GM23338 (cell line): ENCODE data around the gene TMEM88. TPM values are rescaled to one million over a fixed set of nuclear protein-coding genes. Genes with fewer than 3 reads are reported as not detected.
A peak's percentile ranks its signal among the peaks of the same experiment; 100 is the strongest.

ENCODE experiments used
- ATAC-seq: fragments of 200-7000 bp; cut with Tn5 transposase; 3 replicates; pipeline ENCODE4 v1.9.1; 2020
- DNase-seq: peaks from one replicate; pipeline ENCODE4 v3.0.0-alpha.2; 2015; ENCODE audit warnings: low spot score
- H2AFZ ChIP-seq: fragments of 200-600 bp; sonication (generic); 2 replicates; pipeline ENCODE4 v1.8.0; 2016; ENCODE audit warnings: antibody characterized with exemption, mild to moderate bottlenecking, moderate library complexity
- H3F3A ChIP-seq: fragments of 200-600 bp; sonication (generic); replicated peaks from 2 replicates; pipeline ENCODE4 v1.8.0; 2017; ENCODE audit warnings: antibody characterized with exemption, mixed run types, low read depth
- H3K27ac ChIP-seq: fragments of 200-600 bp; sonication (generic); 2 replicates; pipeline ENCODE4 v1.6.1; 2016; ENCODE audit warnings: low read depth
- H3K27me3 ChIP-seq: fragments of 200-600 bp; sonication (generic); 2 replicates; pipeline ENCODE4 v1.8.0; 2016; ENCODE audit warnings: mild to moderate bottlenecking, mixed run types, moderate library complexity; ENCODE audit not compliant: insufficient read depth
- H3K36me3 ChIP-seq: fragments of 200-600 bp; sonication (generic); 2 replicates; pipeline ENCODE4 v1.8.0; 2016; ENCODE audit warnings: mild to moderate bottlenecking; ENCODE audit not compliant: insufficient read depth
- H3K4me1 ChIP-seq: fragments of 200-600 bp; sonication (generic); 2 replicates; pipeline ENCODE4 v1.8.0; 2016; ENCODE audit warnings: mild to moderate bottlenecking, moderate library complexity; ENCODE audit not compliant: insufficient read depth
- H3K4me2 ChIP-seq: fragments of 200-600 bp; sonication (generic); 2 replicates; pipeline ENCODE4 v1.7.1; 2017; ENCODE audit warnings: mixed run types
- H3K4me3 ChIP-seq: fragments of 200-600 bp; sonication (generic); 2 replicates; pipeline ENCODE4 v1.6.1; 2016; ENCODE audit warnings: mixed run types
- H3K79me2 ChIP-seq: fragments of 200-600 bp; sonication (generic); replicated peaks from 2 replicates; pipeline ENCODE4 v1.8.0; 2017; ENCODE audit warnings: mild to moderate bottlenecking; ENCODE audit not compliant: insufficient read depth
- H3K9me2 ChIP-seq: fragments of 200-600 bp; sonication (generic); 2 replicates; pipeline ENCODE4 v1.8.0; 2017; ENCODE audit not compliant: insufficient read depth
- H4K20me1 ChIP-seq: fragments of 200-600 bp; sonication (generic); replicated peaks from 2 replicates; pipeline ENCODE4 v1.8.0; 2017; ENCODE audit warnings: mild to moderate bottlenecking; ENCODE audit not compliant: insufficient read depth
- H3K27ac Mint-ChIP-seq: 2 replicates; pipeline ENCODE4 v1.8.0; 2020; ENCODE audit warnings: inconsistent platforms, mild to moderate bottlenecking, moderate library complexity, mixed read lengths
- H3K27me3 Mint-ChIP-seq: 3 replicates; pipeline ENCODE4 v1.8.0; 2022; ENCODE audit warnings: low read depth, mild to moderate bottlenecking, moderate library complexity, mixed read lengths, inconsistent platforms; ENCODE audit not compliant: insufficient read depth, poor library complexity
- H3K36me3 Mint-ChIP-seq: 3 replicates; pipeline ENCODE4 v1.8.0; 2021; ENCODE audit warnings: low read depth, mild to moderate bottlenecking, inconsistent platforms, moderate library complexity, mixed read lengths
- H3K4me1 Mint-ChIP-seq: 3 replicates; pipeline ENCODE4 v1.8.0; 2020; ENCODE audit warnings: mild to moderate bottlenecking, inconsistent platforms, mixed read lengths
- H3K4me3 Mint-ChIP-seq: 3 replicates; pipeline ENCODE4 v1.8.0; 2021; ENCODE audit warnings: moderate library complexity, mild to moderate bottlenecking, inconsistent platforms, mixed read lengths
- H3K9me3 Mint-ChIP-seq: 3 replicates; pipeline ENCODE4 v1.8.0; 2020; ENCODE audit warnings: moderate library complexity, mild to moderate bottlenecking, inconsistent platforms, mixed read lengths
- CREB1 ChIP-seq: fragments of 250-450 bp; sonication (Bioruptor Pico); IDR thresholded peaks from 2 replicates; pipeline ENCODE4 v1.5.0; 2020; ENCODE audit warnings: low read depth, mild to moderate bottlenecking, moderate library complexity
- CTCF ChIP-seq, 2 experiments: fragments of 200-600 bp in 1 of 2; sonication (generic) in 1 of 2; conservative IDR thresholded peaks; 2 replicates each; pipeline versions ENCODE4 v1.5.1 to v1.6.1; 2016 to 2017; ENCODE audit warnings: antibody characterized with exemption in 2 of 2, low read depth in 2 of 2, mild to moderate bottlenecking in 2 of 2, moderate library complexity in 1 of 2
- ETS1 ChIP-seq: IDR thresholded peaks from 2 replicates; pipeline ENCODE4 v1.6.1; 2016; ENCODE audit warnings: antibody characterized with exemption
- EZH2 ChIP-seq: fragments of 200-600 bp; sonication (generic); IDR thresholded peaks from one replicate; pipeline ENCODE4 v1.8.0; 2017; ENCODE audit warnings: antibody characterized with exemption, mild to moderate bottlenecking, low read depth; ENCODE audit not compliant: unreplicated experiment
- EZH2phosphoT487 ChIP-seq: fragments of 200-600 bp; sonication (generic); IDR thresholded peaks from one replicate; pipeline ENCODE4 v1.8.1; 2018; ENCODE audit warnings: antibody characterized with exemption; ENCODE audit not compliant: unreplicated experiment
- NANOG ChIP-seq: IDR thresholded peaks from 2 replicates; pipeline ENCODE4 v1.6.1; 2016; ENCODE audit warnings: antibody characterized with exemption, borderline replicate concordance
- POLR2AphosphoS5 ChIP-seq: IDR thresholded peaks from 2 replicates; pipeline ENCODE4 v1.6.1; 2016; ENCODE audit warnings: antibody characterized with exemption, low read depth
- REST ChIP-seq: IDR thresholded peaks from one replicate; pipeline ENCODE4 v1.6.1; 2018; ENCODE audit warnings: antibody characterized with exemption; ENCODE audit not compliant: unreplicated experiment
- ZNF331 ChIP-seq: fragments of 250-450 bp; sonication (Bioruptor Pico); IDR thresholded peaks from 2 replicates; pipeline ENCODE4 v1.5.0; 2020; ENCODE audit warnings: low read depth, mild to moderate bottlenecking, moderate library complexity
- polyA plus RNA-seq: library from polyadenylated mRNA; unstranded; fragments of >200 nt; fragmentation: Nextera tagmentation; extraction: Ambion mirVana; gene quantifications from 2 replicates; pipeline ENCODE4 v1.2.1, GENCODE V29; 2016
- total RNA-seq: library from RNA; depleted of rRNA; stranded (reverse); fragments of >200 nt; shearing (Covaris generic); gene quantifications from 2 replicates; pipeline ENCODE4 v1.2.3, GENCODE V29; 2014

The TMEM88 gene
- total and polyA plus RNA-seq, 2 experiments from 2014 or later: 0.58 to 0.97 TPM

- TF ChIP-seq CTCF (conservative IDR thresholded peaks at IDR 0.05; ENCODE audit: low read depth in 2 of 2): no peak; a peak in 1 of 4 replicates
- TF ChIP-seq ETS1: no peak
- no peak for TF ChIP-seq ZNF331
- no peak for TF ChIP-seq EZH2phosphoT487
- TF ChIP-seq REST: no peak
- TF ChIP-seq EZH2: peak; percentile 61
- peak; percentile 34; the same call in 1 of the 2 replicates for TF ChIP-seq CREB1
- TF ChIP-seq NANOG: no peak
Observed at GRCh38 chr17:7841396-7841914, 13.4 kb upstream of the TMEM88 start (continued).

GRCh38 chr17:7841915-7842379 is 12.9 kb upstream of the TMEM88 start:
- ATAC-seq: peak; percentile 43
- peaks cover 27% of the 10 kb centered on the region for H3K4me1 ChIP-seq
- no peak for TF ChIP-seq ZNF331
- no peak for TF ChIP-seq EZH2phosphoT487
- TF ChIP-seq NANOG: no peak
- TF ChIP-seq CTCF (conservative IDR thresholded peaks at IDR 0.05; ENCODE audit: low read depth in 2 of 2): no peak
- TF ChIP-seq POLR2AphosphoS5: no peak
- no peak for TF ChIP-seq CREB1

More at GRCh38 chr17:7841915-7842379, 12.9 kb upstream of the TMEM88 start:
- H3K36me3 Mint-ChIP-seq: peaks cover 2% of the 10 kb centered on the region; the same call in 1 of the 3 replicates
- DNase-seq: peak; percentile 96
- Histone ChIP-seq H4K20me1 (peaks cover 13% of the 10 kb centered on the region), H3K9me2 (no peaks in the 10 kb centered on the region), H3K4me2 (peak overlapping the region; percentile 99), H3K36me3 (peaks cover 6% of the 10 kb centered on the region; the same call in 1 of the 2 replicates), H3K27me3 (peaks cover 88% of the 10 kb centered on the region), H2AFZ (peak overlapping the region; percentile 99), H3K79me2 (no peaks in the 10 kb centered on the region), H3K4me3 (peak overlapping the region; percentile 94), H3F3A (peaks cover 21% of the 10 kb centered on the region), H3K27ac (no peak overlapping the region)
- H3K4me3 Mint-ChIP-seq: peak overlapping the region; percentile 88
- no peaks in the 10 kb centered on the region; the same call in 2 of the 3 replicates for H3K9me3 Mint-ChIP-seq
- peaks cover 39% of the 10 kb centered on the region for H3K4me1 Mint-ChIP-seq
- peaks cover 64% of the 10 kb centered on the region for H3K27me3 Mint-ChIP-seq
- H3K27ac Mint-ChIP-seq: no peak overlapping the region
